K562 (cell line): ENCODE measurements around the gene CTDSP1. TPM values are rescaled to one million over a fixed set of nuclear protein-coding genes. Genes with fewer than 3 reads are reported as not detected.
A peak's percentile ranks its signal among the peaks of the same experiment; 100 is the strongest.

ENCODE experiments used
- ADNP ChIP-seq: fragments of 200-800 bp; sonication (Bioruptor generic); IDR thresholded peaks from 2 replicates; pipeline ENCODE4 v1.6.1; 2016; ENCODE audit warnings: missing genetic modification characterization, missing compliant biosample characterization
- ATF1 ChIP-seq, 2 experiments: fragments of 450-650 bp in 1 of 2; IDR thresholded peaks; 2 replicates each; pipeline ENCODE4 v1.6.1; 2016; ENCODE audit warnings: missing compliant biosample characterization in 1 of 2, missing genetic modification characterization in 1 of 2
- ATF3 ChIP-seq, 2 experiments: fragments of 450-650 bp in 1 of 2; sonication (generic) in 1 of 2; formaldehyde crosslinking in 1 of 2; IDR thresholded peaks in 1 of 2; conservative IDR thresholded peaks in 1 of 2; 2 replicates each; pipeline versions ENCODE4 v1.6.1 to v1.8.1; 2016 to 2023; ENCODE audit warnings: mild to moderate bottlenecking in 2 of 2, moderate library complexity in 2 of 2, inconsistent platforms in 1 of 2, missing genetic modification reagents in 1 of 2
- BCL6 ChIP-seq: fragments of 250-450 bp; sonication (Bioruptor Pico); IDR thresholded peaks from 2 replicates; pipeline ENCODE4 v1.4.0; 2020
- E2F8 ChIP-seq: fragments of 450-650 bp; IDR thresholded peaks from 2 replicates; pipeline ENCODE4 v1.7.1; 2018; ENCODE audit warnings: mild to moderate bottlenecking, low read depth; ENCODE audit not compliant: partially characterized antibody
- KAT7 ChIP-seq: sonication (generic); formaldehyde crosslinking; IDR thresholded peaks from 2 replicates; pipeline ENCODE4 v1.8.0; 2022; ENCODE audit warnings: missing genetic modification reagents, mild to moderate bottlenecking, borderline replicate concordance
- MECOM ChIP-seq: fragments of 250-450 bp; sonication (Bioruptor Pico); IDR thresholded peaks from 2 replicates; pipeline ENCODE4 v1.8.0; 2022; ENCODE audit warnings: inconsistent platforms
- MTA1 ChIP-seq: fragments of 450-650 bp; IDR thresholded peaks from 2 replicates; pipeline ENCODE4 v1.6.1; 2017; ENCODE audit warnings: borderline replicate concordance
- MYBL2 ChIP-seq, 2 experiments: fragments of 450-650 bp in 1 of 2; sonication (generic) in 1 of 2; formaldehyde crosslinking in 1 of 2; IDR thresholded peaks; 2 replicates each; pipeline versions ENCODE4 v1.6.1 to v1.8.1; 2017 to 2022; ENCODE audit warnings: borderline replicate concordance in 1 of 2, inconsistent platforms in 1 of 2, low read depth in 1 of 2, mild to moderate bottlenecking in 1 of 2, missing genetic modification reagents in 1 of 2, moderate library complexity in 1 of 2
- SMAD4 ChIP-seq: fragments of 250-450 bp; sonication (Bioruptor Pico); conservative IDR thresholded peaks from 2 replicates; pipeline ENCODE4 v1.8.0; 2021; ENCODE audit warnings: inconsistent platforms, mild to moderate bottlenecking, moderate library complexity
- SP2 ChIP-seq: IDR thresholded peaks from 2 replicates; pipeline ENCODE4 v1.6.1; 2011; ENCODE audit warnings: mild to moderate bottlenecking, low read depth, low read length, moderate library complexity; ENCODE audit not compliant: poor library complexity, severe bottlenecking; ENCODE audit errors: extremely low read depth
- SRSF7 ChIP-seq: fragments of 200-400 bp; formaldehyde crosslinking; optimal IDR thresholded peaks from 2 replicates; pipeline ENCODE3; 2017; ENCODE audit warnings: mild to moderate bottlenecking, low read depth, low read length
- ZNF124 ChIP-seq: sonication (generic); formaldehyde crosslinking; IDR thresholded peaks from 2 replicates; pipeline ENCODE4 v1.8.1; 2022; ENCODE audit warnings: missing genetic modification reagents
- ZNF407 ChIP-seq: fragments of 450-650 bp; IDR thresholded peaks from 2 replicates; pipeline ENCODE4 v1.6.1; 2016; ENCODE audit warnings: low read depth
- polyA plus RNA-seq, 8 experiments: library from polyadenylated mRNA; depleted of rRNA in 4 of 8; stranded (reverse) in 5 of 8; unstranded in 3 of 8; fragments of >200 nt; fragmentation: Nextera tagmentation in 2 of 8; fragmentation: Illumina TruSeq in 1 of 8; extraction: Ambion mirVana in 2 of 8; extraction: Trizol in 1 of 8; gene quantifications; 2 replicates each; pipeline versions ENCODE4 v1.2.1 to v1.2.3, GENCODE V29; 2011 to 2014; ENCODE audit warnings: inconsistent platforms in 1 of 8, missing spikeins in 1 of 8
- total RNA-seq, 7 experiments: library from RNA; depleted of rRNA in 6 of 7; stranded (reverse); fragments of >200 nt in 6 of 7; fragmentation: Illumina TruSeq in 2 of 7; extraction: Trizol in 2 of 7; gene quantifications; 2 replicates each; pipeline versions ENCODE4 v1.2.1 to v1.2.3, GENCODE V29; 2011 to 2021; ENCODE audit warnings: low replicate concordance in 1 of 7

The CTDSP1 gene
- total and polyA plus RNA-seq, 9 of the 15 experiments (the other 6 are each of a cell fraction or from before 2014, with no cell fraction given) = 2.4 to 74.8 (median 45.8) TPM

GRCh38 chr2:218395826-218396687 is 3.6 kb upstream of the CTDSP1 start (continued):
- TF ChIP-seq MECOM (no peak), ZNF124 (no peak), SMAD4 (CRISPR knock-in tag) (peak; percentile 93), KAT7 (CRISPR knock-in tag) (peak; percentile 68; the same call in 1 of the 2 replicates), MTA1 (peak; percentile 78; the same call in 1 of the 2 replicates), E2F8 (peak; percentile 11), SRSF7 (no peak), ADNP (tag) (peak; percentile 55; the same call in 1 of the 2 replicates), SP2 (no peak), ZNF407 (no peak), MYBL2 (IDR thresholded peaks at IDR 0.05; ENCODE audit: low read depth) (no peak), MYBL2 (CRISPR knock-in tag; IDR thresholded peaks at IDR 0.05; ENCODE audit: borderline replicate concordance) (no peak), ATF3 (IDR thresholded peaks at IDR 0.05) (no peak), ATF3 (CRISPR knock-in tag; conservative IDR thresholded peaks at IDR 0.05) (peak; percentile 76; the same call in 1 of the 2 replicates), BCL6 (no peak), ATF1 (CRISPR knock-in tag; IDR thresholded peaks at IDR 0.05) (no peak), ATF1 (tag; IDR thresholded peaks at IDR 0.05) (peak; percentile 81)
